HG03066 (cell line): ENCODE data around the gene RALGAPA1.
"Not testable (repeated sequence)": the region's sequence is repeated elsewhere in the genome, so short reads cannot be mapped to it uniquely, and the experiment has no call there.

Source experiments
- ATAC-seq: cut with Tn5 transposase; IDR thresholded peaks from one replicate; pipeline ENCODE4 v1.9.1; 2021; ENCODE audit warnings: low read depth; ENCODE audit not compliant: unreplicated experiment

Gene RALGAPA1

GRCh38 chr14:35822501-35822900 is 13.4 kb upstream of the RALGAPA1 start:
- no peak for ATAC-seq

GRCh38 chr14:35821564-35822411 is 12.7 kb upstream of the RALGAPA1 start:
- ATAC-seq, result no peak

- ATAC-seq, result no peak
Measured at GRCh38 chr14:35819591-35820540, 10.8 kb upstream of the RALGAPA1 start.

- ATAC-seq, result no peak
Measured at GRCh38 chr14:35818346-35819115, 9.4 kb upstream of the RALGAPA1 start.

- peak; percentile 78 for ATAC-seq
Measured at GRCh38 chr14:35814371-35815005, 5.4 kb upstream of the RALGAPA1 start.

- no peak for ATAC-seq
Measured at GRCh38 chr14:35810963-35811362, 1.9 kb upstream of the RALGAPA1 start.

- no peak for ATAC-seq
Measured at GRCh38 chr14:35809597-35809996, 502 bp upstream of the RALGAPA1 start.

GRCh38 chr14:35808076-35808637 is 938 bp downstream of the RALGAPA1 start:
- no peak for ATAC-seq

GRCh38 chr14:35807131-35807961 is 1.7 kb downstream of the RALGAPA1 start:
- ATAC-seq, result no peak

GRCh38 chr14:35806006-35806907 is 2.8 kb downstream of the RALGAPA1 start:
- no peak for ATAC-seq

GRCh38 chr14:35797796-35798195 is 11.3 kb downstream of the RALGAPA1 start:
- ATAC-seq, result no peak

GRCh38 chr14:35789651-35790050 is 19.4 kb downstream of the RALGAPA1 start:
- no peak for ATAC-seq

GRCh38 chr14:35786856-35787255 is 22.2 kb downstream of the RALGAPA1 start:
- ATAC-seq, result no peak

- no peak for ATAC-seq
Measured at GRCh38 chr14:35783699-35784098, 25.4 kb downstream of the RALGAPA1 start.

GRCh38 chr14:35779368-35779767 is 29.7 kb downstream of the RALGAPA1 start:
- ATAC-seq, result no peak

GRCh38 chr14:35777550-35777949 is 31.5 kb downstream of the RALGAPA1 start:
- not testable (repeated sequence) for ATAC-seq

- no peak for ATAC-seq
Measured at GRCh38 chr14:35776823-35777222, 32.3 kb downstream of the RALGAPA1 start.

- not testable (repeated sequence) for ATAC-seq
Measured at GRCh38 chr14:35776085-35776484, 33.0 kb downstream of the RALGAPA1 start.
